NB4 (cell line): ENCODE measurements around the gene DENND1A.

Experiments used
- DNase-seq: peaks from one replicate; pipeline ENCODE4 v3.0.0; 2010; ENCODE audit warnings: low read depth
- H3K4me3 ChIP-seq: one replicate; pipeline ENCODE4 v1.5.1; 2011; ENCODE audit warnings: mild to moderate bottlenecking, low read depth, low read length, moderate library complexity
- MYC ChIP-seq: IDR thresholded peaks from 2 replicates; pipeline ENCODE4 v1.6.1; 2011; ENCODE audit warnings: low read depth, low read length
- POLR2A ChIP-seq: IDR thresholded peaks from 2 replicates; pipeline ENCODE4 v1.6.1; 2011; ENCODE audit warnings: mild to moderate bottlenecking; ENCODE audit not compliant: insufficient read length; ENCODE audit errors: extremely low read depth
- TF ChIP-seq, protein P1 (sequence below): IDR thresholded peaks from 2 replicates; pipeline ENCODE4 v1.6.1; 2011; ENCODE audit warnings: low read depth, low read length
- TF ChIP-seq, protein P2 (sequence below): IDR thresholded peaks from one replicate; pipeline ENCODE4 v1.5.1; 2012; ENCODE audit warnings: low read depth, low read length

The DENND1A gene

DNA sequence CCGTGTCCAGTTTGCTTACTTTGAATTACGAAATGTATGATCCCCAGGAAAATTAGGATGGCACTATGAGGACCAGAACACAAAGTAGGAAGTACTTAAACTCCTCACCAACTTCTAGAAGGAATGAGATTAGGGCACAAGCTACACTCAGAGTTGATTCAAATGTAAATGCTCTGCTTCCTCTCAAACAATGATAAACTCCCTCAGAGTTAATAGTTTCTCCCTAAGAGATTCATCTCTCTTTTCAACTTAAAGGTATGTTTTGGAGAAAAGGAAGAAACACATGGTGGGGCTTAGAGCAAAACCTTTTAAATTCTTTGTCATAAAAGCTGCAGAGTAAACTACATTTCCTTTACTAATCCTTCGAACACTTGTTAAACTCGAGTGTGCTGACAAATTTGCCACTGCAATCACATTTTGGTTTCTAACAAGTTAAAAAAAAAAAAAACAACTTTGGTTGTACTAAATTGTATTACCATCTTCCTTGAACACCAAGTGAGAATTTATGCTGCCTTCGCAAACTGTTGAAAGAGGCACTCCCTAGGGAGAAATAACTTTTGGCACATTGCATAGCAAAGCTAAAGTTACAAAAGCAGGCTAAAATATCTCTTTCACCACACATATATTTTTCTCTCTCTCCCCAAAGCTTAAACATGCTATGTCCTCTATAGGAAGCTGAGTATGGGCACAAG is 66.6 kb downstream of the DENND1A start:
- peak overlapping the region; percentile 19 for H3K4me3 ChIP-seq
- TF ChIP-seq, protein P1, sequence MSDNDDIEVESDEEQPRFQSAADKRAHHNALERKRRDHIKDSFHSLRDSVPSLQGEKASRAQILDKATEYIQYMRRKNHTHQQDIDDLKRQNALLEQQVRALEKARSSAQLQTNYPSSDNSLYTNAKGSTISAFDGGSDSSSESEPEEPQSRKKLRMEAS = peak; percentile 20; the same call in 1 of the 2 replicates
- TF ChIP-seq MYC = 0 out of 2 replicates have a peak, but pooled peaks have one; percentile 21
- TF ChIP-seq, protein P2, sequence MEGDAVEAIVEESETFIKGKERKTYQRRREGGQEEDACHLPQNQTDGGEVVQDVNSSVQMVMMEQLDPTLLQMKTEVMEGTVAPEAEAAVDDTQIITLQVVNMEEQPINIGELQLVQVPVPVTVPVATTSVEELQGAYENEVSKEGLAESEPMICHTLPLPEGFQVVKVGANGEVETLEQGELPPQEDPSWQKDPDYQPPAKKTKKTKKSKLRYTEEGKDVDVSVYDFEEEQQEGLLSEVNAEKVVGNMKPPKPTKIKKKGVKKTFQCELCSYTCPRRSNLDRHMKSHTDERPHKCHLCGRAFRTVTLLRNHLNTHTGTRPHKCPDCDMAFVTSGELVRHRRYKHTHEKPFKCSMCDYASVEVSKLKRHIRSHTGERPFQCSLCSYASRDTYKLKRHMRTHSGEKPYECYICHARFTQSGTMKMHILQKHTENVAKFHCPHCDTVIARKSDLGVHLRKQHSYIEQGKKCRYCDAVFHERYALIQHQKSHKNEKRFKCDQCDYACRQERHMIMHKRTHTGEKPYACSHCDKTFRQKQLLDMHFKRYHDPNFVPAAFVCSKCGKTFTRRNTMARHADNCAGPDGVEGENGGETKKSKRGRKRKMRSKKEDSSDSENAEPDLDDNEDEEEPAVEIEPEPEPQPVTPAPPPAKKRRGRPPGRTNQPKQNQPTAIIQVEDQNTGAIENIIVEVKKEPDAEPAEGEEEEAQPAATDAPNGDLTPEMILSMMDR = no peak

DNA sequence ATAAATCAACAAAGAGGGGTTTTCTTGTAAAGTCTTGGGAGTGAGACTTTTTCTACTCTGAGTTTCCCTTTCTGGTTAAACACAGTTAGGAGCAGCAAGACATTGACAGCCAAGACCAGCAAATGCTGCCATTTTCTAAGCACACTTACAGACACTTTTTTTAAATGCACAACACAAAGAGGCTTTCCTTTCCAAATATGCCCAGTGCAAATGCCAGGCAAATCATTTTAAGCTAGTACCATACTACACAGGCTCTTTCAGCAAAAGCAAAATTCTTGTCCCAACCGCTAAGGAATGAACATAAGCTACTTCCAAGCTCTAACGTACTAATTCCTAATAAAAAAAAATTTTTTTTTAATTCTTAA is 68.2 kb downstream of the DENND1A start:
- H3K4me3 ChIP-seq = no peak overlapping the region
- no peak for DNase-seq
- TF ChIP-seq MYC (no peak), POLR2A (no peak)
- TF ChIP-seq, protein P1 = no peak
- TF ChIP-seq, protein P2 = no peak

More for the DNA sequence above, 66.6 kb downstream of the DENND1A start:
- peak; percentile 90 for DNase-seq

DNA sequence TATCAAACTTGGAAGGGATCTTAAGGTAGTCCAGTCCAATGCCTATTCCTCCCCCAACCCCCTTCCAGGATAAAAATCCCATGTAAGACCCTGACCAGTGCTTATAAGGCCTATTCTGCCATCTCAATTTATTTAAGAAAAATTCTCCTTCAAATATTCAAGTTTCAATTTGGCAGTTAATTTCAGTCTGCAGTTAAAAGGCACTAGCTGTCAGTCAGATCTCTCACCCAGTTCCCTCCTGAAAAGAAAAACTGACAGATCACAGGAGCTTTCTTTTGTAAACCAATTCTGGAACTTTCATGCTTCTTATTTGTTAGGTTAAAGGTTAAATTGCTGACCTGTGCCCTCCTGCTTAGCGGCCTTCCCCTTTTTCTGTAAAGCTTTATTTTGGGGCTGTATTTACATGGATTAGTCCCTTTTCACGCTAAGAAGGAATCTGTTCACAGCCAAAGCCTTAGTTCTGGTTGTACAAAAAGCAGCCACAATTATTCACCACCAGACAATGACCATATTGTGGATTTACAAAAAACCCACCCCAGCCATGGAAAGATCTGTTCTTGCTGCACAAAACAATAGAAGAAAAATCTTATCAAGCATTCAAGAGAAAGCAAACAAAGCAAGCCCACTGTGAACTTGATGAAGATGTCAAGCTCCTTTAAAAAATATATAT is 68.7 kb downstream of the DENND1A start:
- H3K4me3 ChIP-seq = no peak overlapping the region
- DNase-seq = peak; percentile 38
- TF ChIP-seq, protein P1 = no peak
- no peak for TF ChIP-seq POLR2A
- no peak for TF ChIP-seq MYC
- TF ChIP-seq, protein P2 = no peak

DNA sequence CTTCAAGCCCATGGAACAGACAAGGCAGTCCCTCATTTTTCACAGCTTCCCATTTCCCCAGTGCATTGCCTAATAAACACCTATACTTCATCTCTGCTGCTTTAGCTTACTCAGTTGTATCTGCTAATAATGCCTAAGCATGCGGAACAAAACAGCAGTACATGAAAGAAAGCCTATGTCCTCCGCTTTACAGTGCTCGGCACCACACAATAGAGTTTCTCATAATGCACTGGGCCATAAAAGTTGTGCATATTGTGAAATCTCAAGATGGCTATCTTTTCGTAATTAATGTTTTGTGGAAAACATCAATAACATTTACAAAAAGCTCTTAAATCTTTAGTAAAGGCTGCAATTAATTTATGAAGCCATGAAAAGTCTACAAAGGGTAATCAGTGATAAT is 69.3 kb downstream of the DENND1A start:
- no peak overlapping the region for H3K4me3 ChIP-seq
- TF ChIP-seq, protein P2 = no peak
- TF ChIP-seq MYC (no peak), POLR2A (no peak)
- peak; percentile 24 for DNase-seq

DNA sequence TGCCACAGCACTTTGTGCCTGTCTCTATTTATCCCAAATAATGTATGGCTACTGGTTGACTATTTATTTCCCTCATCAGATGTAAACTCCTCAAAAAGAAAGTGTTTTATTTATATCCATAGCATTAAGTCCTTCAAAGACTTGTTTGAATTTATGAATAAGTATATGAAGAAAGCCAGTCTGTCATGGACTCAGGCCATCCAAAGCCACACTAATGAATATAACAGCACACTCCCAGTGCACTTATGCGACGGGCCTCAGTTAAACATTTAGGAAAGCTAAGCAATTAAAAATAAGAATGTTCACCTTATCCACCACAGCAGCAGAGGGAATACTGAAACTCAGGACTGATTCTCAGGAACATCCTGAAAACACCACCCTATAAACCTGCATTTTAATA is 77.5 kb downstream of the DENND1A start:
- H3K4me3 ChIP-seq = no peak overlapping the region
- TF ChIP-seq, protein P1 = no peak
- TF ChIP-seq, protein P2 = no peak
- no peak for TF ChIP-seq POLR2A
- no peak for TF ChIP-seq MYC
- DNase-seq = no peak
